NCI-H82 treated with DMSO at 0.1 percent for 48 hours (cell line): Measurements from ENCODE around the gene KIF2C.
"Not testable (repeated sequence)": the region's sequence is repeated elsewhere in the genome, so short reads cannot be mapped to it uniquely, and the experiment has no call there.

Experiments used
- DNase-seq: peaks from one replicate; lab custom pipeline; 2025; ENCODE audit not compliant: unreplicated experiment; lab: John Stamatoyannopoulos, UW

The KIF2C gene

DNA sequence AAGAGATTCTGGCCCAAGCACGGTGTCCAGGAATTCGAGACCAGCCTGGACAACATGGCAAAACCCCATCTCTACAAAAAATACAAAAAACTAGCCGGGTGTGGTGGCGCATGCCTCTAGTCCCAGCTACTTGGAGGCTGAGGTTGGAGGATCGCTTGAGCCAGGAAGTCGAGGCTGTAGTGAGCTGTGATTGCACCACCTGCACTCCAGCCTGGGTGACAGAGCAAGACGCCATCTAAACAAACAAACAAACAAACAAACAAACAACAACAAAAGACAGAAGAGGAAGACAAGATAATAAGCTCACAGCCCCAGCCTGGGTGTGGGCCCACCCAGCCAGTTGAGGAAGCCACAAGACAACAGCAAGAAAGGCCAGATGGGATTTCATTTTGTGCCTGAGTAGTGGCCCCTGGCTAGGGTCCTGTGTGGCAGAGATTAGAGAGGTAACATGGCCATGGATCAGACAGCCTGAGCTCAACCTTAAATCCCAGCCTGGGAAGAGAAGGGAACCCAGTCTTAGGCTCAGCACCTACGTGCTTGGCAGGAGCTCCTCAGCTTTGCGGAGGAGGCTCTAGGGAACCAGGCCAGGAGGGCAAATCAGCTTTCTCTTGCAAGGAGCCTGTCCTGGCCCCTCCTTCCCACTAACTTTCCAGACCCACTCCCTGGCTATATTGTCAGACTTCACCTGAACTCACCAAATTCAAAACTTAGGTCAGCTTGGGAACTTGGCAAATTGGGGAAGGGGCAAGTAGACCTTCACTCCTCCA, 53.3 kb downstream of the KIF2C start:
- DNase-seq = no peak

DNA sequence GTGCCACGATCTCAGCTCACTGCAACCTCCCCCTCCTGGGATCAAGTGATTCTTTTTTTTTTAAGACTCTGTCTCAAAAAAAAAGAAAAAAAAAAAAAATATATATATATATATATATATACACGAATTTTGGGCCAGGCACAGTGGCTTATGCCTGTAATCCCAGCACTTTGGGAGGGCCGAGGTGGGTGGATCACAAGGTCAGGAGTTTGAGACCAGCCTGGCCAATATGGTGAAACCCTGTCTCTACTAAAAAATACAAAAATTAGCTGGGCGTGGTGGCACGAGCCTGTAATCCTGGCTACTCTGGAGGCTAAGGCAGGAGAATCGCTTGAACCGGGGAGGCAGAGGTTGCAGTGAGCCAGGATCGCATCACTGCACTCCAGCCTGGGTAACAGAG, 58.2 kb downstream of the KIF2C start:
- DNase-seq = not testable (repeated sequence)

DNA sequence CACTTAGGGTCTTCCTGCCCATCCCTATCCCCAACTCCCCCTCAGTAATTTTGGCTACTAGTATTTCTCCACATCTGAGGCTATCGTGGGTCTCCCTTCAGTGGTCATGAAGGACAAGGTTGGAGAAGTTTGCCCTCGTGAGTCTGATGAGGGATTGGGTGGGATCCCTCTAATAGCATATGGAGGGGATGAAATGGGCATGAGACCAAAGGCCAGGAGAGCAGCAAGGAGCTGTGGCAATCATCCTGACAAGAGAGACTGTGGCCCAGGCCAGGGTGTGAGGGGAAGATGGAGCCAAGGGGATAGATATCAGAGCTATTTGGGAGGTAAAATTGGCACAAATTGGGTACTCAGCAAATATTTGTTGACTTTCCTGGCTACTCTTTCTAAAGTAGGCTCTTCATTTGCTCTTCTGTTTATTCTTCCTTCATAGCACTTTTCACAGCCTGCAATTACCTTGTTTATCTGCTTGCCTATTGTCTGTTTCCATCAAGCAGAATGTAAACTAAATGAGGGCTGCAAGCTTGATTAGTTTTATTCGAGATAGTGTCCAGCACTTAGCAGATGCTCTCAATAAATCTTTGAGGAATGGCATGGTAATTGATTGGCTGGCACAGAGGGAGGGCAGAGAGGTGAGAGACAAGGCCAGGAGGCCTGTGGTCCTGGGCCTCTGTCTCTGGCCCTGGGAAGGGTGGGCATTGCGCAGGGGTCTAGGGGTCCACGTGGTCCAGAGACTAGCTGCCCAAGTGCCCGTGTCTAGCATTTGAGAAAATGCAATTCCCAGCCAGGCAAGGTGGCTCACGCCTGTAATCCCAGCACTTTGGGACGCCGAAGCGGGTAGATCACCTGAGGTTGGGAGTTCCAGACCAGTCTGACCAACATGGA, 59.1 kb downstream of the KIF2C start:
- DNase-seq = no peak

DNA sequence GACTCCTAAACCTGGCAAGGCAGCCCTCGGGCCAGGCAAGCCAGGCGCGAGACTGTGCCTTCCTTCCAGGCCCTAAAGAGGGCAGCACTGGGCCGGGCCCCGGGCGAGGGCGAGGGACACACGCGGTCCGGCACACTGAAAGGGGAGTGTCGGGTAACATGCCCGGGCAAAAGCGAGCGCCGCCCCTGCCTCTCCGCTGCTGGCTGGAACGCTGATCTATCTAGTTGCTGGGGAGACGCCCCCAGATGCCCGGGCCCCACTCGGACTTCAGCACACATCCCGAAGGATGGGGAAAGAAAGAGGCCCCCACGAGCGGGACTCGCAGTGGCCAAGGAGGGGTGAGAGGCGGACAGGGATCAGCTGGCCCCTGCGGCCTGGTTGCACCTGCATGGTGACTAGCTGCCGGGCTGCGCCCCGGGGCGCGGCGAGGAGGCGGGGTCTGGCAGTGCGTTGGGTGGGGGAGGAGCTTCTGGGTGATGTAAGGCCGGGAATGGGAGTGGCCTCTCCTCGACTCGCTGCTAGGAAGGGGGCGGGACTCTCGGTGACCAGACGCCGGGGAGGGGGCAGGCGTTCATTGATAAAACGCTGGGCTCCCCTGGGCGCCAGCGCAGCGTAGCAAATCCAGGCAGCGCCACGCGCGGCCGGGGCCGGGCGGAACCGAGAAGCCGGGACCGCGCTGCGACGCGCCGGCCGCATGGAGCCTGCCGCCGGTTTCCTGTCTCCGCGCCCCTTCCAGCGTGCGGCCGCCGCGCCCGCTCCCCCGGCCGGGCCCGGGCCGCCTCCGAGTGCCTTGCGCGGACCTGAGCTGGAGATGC, 60.3 kb downstream of the KIF2C start, which contains the start of gene PLK3:
Gene PLK3, plus strand, starts transcription at position 608 of the 815 bp plus-strand sequence. Its CDS starts 87 bp downstream, at position 695.
- peak; percentile 96 for DNase-seq

DNA sequence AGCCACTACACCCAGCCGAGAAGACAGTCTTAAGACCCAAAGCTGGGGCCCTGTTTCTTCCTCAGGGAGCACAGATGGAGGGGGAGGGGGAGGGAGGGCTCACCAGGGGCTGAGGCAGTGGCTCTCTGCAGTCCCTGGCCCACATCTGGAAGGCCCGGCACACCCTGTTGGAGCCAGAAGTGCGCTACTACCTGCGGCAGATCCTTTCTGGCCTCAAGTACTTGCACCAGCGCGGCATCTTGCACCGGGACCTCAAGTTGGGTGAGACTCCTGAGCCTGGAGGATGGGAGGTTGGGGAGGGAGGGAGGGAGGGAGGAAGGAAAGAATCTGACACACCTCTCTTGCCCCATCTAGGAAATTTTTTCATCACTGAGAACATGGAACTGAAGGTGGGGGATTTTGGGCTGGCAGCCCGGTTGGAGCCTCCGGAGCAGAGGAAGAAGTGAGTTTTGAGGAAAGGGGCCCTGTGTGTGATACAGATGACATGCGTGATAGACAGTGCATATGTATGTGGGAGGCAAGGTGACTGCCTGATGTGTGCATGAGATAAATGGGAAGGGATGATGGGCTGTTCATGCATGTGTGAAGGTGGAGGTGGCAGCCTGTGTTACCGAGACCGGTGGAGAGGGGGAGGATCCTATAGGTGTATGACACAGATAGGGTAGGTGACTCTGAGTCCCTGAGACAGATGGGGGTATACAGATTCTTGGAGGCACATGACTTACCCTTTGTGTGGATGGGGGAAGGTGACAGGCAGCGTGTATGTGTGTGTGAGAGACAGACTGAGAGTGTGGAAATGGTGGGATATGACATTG, 62.1 kb downstream of the KIF2C start:
- no peak for DNase-seq

DNA sequence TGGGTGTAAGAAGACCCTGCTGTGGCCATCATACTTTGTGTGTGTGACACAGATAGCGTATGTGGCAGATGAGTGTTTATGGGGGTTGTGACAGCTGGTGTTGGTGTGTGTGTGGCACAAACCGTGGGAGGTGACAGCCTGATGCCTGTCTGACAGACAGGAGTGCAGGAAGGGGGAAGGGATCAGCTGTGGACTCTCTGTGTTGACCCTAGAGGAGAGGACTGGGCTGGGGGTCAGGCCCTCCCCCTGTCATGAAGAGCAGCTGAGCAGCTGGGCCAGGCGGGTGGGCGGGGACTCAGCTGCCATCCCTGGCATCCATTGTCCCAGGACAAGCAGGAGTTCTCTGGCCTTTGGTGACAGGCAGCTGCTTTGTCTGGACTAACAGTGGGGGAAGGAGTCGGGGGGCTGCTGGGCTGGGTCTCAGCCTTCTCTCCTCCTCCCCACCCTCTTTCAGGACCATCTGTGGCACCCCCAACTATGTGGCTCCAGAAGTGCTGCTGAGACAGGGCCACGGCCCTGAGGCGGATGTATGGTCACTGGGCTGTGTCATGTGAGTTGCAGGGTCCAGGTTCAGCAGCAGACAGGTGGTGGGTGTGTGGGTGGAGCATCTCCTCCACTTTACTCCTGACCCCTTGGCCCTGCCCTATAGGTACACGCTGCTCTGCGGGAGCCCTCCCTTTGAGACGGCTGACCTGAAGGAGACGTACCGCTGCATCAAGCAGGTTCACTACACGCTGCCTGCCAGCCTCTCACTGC, 62.8 kb downstream of the KIF2C start:
- DNase-seq = no peak

DNA sequence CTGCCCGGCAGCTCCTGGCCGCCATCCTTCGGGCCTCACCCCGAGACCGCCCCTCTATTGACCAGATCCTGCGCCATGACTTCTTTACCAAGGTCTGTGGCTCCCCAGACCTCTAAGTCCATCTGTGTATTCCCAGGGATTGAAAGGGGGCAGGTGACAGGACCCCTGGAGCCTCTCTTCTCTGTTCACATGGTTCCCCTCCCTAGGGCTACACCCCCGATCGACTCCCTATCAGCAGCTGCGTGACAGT, 63.4 kb downstream of the KIF2C start:
- DNase-seq = no peak

DNA sequence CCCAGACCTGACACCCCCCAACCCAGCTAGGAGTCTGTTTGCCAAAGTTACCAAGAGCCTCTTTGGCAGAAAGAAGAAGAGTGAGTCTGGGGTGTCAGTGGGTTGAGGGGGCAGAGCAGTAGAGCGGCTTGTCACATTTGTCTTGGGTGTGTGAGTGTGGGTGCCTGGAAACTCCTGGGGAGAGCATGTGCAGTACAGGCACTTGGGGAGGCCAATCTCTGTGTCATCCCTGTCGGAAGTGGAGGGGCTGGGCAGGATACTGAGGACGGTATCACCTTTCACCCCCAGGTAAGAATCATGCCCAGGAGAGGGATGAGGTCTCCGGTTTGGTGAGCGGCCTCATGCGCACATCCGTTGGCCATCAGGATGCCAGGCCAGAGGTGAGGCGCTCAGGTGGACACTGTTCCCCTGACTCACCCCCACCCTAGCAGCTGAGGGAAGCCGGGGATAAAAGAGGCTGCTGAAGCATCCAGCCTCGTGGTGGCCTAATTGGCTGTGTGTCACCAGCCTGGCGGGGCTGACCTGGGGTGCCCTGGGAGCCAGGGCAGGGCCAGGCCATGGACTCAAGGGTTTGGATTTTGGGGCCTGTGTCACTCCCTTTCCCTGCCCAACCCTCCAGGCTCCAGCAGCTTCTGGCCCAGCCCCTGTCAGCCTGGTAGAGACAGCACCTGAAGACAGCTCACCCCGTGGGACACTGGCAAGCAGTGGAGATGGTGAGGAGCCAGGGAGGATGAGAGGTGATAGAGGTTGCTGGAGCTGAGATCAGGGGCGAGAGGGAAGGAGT, 63.9 kb downstream of the KIF2C start:
- DNase-seq = no peak

DNA sequence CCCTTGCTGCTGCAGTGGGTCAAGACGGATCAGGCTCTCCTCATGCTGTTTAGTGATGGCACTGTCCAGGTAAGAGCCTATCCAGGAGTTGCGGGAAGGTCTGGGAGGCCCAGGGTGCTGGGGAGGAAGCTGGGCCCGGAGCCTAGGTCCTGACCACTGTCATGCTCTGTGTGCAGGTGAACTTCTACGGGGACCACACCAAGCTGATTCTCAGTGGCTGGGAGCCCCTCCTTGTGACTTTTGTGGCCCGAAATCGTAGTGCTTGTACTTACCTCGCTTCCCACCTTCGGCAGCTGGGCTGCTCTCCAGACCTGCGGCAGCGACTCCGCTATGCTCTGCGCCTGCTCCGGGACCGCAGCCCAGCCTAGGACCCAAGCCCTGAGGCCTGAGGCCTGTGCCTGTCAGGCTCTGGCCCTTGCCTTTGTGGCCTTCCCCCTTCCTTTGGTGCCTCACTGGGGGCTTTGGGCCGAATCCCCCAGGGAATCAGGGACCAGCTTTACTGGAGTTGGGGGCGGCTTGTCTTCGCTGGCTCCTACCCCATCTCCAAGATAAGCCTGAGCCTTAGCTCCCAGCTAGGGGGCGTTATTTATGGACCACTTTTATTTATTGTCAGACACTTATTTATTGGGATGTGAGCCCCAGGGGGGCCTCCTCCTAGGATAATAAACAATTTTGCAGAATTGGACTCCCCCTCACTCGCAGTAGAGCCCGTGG, 65.8 kb downstream of the KIF2C start:
- no peak for DNase-seq

DNA sequence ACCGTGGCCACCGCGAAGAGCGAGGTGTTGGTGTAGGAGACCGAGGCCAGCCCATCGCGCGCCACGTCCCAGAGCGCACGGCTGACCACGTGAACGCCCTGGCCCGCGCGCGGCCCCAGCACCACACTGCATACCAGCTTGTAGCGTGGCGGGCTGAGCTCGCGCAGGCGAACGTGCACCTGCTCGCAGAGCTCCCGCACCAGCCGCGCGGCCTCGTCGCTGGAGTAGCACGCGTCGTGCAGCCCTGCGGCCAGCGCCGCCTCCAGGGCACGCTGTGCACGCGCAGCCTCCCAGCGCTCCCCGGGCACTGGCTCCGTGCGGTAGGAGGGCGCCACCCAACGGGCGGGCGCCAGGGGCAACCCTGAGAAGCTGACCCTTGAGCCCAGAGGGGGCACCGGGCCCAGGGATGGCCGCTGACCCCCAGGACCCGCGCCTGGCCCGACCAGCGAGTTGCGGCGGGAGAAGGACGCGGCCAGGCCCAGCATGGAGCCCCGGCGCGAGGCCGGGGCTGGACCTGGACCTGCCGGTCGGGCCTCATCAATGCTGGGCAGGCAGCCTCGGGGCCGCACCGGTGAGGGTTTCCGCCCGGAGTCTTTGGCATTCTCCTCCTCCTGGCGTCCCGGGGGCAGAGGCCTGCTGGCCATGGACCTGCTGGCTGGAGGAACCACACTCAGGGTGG, 66.5 kb downstream of the KIF2C start:
- DNase-seq = no peak

DNA sequence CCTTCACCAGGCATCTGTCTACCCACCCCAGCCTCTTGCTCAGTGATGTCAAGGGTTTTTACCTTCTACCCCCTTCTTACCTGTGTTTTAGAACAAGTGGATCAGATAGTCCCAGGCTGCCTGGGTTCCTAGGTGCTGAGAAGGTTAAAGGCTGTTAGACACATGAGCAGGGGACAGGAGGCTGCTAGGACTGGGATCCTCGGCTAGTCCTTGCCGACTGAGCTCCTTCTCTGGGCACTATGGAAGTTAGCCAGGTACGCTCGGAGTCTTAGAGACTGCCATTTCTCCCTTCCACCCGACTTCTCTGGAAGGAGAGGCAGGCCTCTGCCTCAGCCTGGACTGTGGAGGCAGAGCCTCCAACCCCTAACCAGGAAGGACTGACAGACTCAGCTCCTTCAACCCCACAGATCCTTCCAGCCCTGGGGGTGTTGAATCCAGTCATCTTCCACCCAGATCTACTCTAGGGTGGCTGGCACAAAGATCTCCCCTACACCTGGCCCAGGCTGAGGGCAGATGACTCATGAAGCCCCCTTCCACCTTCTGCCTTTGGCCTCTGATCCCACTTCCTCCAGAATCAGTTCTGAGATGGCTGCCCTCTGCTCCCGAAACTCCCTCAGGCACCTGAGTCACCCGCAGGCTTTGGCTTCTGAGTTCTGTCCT, 67.2 kb downstream of the KIF2C start, which contains the start of gene DYNLT4:
Gene DYNLT4, minus strand, starts transcription at position 648 of the 660 bp plus-strand sequence. CDS start 683 bp downstream, outside the sequence.
- DNase-seq = no peak

DNA sequence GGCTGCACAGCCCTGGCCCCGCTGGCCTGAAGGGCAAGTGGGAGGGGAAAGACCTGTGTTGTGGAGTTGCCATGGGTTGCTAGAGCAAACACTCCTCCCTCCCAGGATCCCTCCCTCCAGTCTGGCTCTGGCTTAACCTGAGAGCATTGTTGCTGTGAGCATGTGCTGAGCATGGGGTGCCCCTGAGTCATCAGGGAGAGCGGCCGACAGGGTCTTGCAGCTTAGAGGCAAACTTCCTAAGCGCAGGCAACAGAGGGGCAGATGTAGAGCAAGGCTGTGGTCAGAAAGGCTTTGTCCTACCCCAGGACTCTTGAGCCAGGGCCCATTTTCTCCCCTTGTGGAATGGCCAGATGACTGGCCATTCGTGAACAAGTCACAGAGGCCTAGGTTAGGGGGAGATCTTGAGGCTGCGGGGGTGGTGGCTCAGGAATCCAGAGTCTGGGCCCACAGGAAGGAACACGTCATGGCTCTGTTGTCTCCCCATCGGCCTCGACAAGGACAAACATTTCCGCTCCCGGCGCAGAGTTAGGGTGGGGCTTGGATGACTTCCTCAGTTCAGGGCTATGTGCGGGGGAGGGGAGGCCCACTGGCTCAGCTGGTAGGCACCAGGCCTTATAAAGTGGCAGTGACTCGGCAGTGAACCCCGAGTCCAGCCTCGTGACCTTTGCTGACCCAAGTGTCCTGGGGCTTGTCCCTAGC, 67.9 kb downstream of the KIF2C start:
- peak; percentile 34 for DNase-seq

DNA sequence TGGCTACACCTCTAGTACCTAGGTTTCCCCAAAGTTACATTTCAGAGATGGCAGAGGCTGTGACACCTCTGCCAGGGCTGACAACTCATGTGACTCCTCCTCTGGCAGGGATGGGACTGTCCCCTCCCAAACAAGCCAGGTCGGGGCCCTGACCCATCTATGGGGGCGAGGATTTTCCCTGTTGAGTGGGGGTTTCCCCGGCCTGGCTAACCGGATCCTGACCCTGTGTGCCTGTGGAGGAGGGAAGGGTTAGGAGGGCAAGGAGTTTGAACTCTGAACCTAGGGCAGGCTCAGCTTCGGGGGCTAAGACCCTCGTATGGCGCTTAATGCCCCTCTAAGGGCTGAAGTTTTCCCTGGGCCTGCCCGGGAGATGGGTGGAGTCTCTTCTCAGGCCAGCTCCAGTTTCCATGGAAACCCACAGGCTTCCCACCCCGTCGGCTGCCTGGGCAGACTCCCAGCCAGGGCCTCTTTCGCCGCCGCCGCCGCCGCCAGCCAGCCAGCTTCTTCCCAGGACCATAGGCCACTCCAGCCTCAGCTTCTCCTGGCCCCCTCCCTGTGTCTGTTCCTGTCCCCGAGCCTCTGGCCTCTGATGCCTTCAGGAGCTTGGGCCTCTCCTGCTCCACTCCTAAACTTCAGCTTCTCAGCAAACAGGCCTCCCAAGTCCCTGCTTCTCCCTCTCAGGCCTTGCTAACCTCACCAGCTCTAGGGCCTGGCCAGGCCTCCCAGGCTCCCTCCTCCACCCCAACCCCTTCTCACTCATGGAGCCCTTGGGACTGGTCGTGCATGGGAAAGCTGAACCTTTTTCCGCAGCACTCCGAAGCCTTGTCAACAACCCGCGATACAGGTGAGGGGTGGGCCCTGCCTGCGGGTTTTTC, 68.7 kb downstream of the KIF2C start, which contains the start of gene BTBD19:
Gene BTBD19, plus strand, starts transcription at position 461 of the 875 bp plus-strand sequence. Its CDS starts 298 bp downstream, at position 759.
- DNase-seq = no peak

DNA sequence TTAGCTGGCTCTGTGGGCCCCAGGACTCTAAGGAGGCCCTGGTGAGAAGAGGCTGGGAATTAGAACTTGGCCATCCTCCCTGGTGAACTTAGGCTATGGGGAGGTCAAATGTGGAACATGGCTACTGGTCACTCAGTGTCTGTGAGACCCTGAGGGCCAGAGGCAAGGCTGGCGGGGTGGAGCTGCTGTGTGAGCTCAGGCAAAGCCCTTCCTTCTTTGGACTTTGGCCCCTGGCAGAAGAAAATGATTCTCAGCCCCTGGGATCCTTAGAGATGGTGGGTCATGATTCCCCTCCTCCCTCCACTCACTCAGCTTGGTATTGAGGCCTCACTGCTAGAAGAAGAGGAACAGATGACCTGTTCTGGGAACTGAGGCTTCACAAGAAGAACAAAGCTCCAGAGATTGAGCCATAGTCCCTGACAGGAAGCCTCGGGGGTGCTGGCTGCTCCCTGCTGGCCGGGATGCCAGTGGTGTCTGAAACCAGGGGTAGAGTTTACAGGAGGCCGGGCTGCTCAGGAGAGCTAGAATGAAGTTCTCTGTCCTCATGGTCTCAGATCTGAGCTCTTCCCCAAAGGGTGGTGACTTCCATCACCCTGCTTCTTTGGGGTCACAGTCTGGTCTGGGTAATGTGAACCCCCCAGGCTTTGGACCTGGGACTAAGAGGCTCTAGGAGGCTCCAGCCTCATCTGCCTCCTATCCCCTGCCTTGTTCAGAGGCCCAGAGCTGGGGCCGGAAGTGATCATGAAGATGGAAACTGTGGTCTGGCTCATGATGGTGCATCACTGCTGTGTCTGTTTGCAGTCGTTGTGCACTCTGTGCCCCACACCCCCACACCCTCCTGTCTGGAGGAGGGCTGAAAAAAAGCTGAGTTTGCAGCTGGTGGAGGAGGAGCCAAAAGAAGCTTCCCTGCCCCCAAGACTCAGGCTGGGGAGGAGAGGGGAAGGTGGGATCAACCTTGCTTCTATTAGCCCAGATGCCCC, 69.6 kb downstream of the KIF2C start:
- DNase-seq = no peak
